H9 (cell line): ENCODE measurements around the gene LRSAM1. TPM values are rescaled to one million over a fixed set of nuclear protein-coding genes. Genes with fewer than 3 reads are reported as not detected.
A peak's percentile ranks its signal among the peaks of the same experiment; 100 is the strongest.

Experiments used
- DNase-seq: peaks from one replicate; pipeline ENCODE4 v3.0.0-alpha.2; 2017
- H2AFZ ChIP-seq: one replicate; pipeline ENCODE4 v1.6.1; 2013; ENCODE audit warnings: mild to moderate bottlenecking, low read length, control low read depth, moderate library complexity
- H2AK5ac ChIP-seq: 2 replicates; pipeline ENCODE4 v1.6.1; 2013; ENCODE audit warnings: low read length, control low read depth, mixed read lengths; ENCODE audit not compliant: insufficient read length
- H2BK120ac ChIP-seq: one replicate; pipeline ENCODE4 v1.6.1; 2013; ENCODE audit warnings: low read depth, mild to moderate bottlenecking, low read length, control low read depth, inconsistent platforms; ENCODE audit not compliant: poor library complexity, severe bottlenecking
- H2BK12ac ChIP-seq: 2 replicates; pipeline ENCODE4 v1.6.1; 2013; ENCODE audit warnings: low read length, control low read depth, mixed read lengths, low read depth; ENCODE audit not compliant: insufficient read length
- H2BK15ac ChIP-seq: 2 replicates; pipeline ENCODE4 v1.6.1; 2013; ENCODE audit warnings: low read depth, low read length, control low read depth
- H2BK20ac ChIP-seq: one replicate; pipeline ENCODE4 v1.6.1; 2013; ENCODE audit warnings: low read depth, mild to moderate bottlenecking, low read length, control low read depth, inconsistent platforms; ENCODE audit not compliant: poor library complexity, severe bottlenecking
- H2BK5ac ChIP-seq: 2 replicates; pipeline ENCODE4 v1.6.1; 2013; ENCODE audit warnings: low read length, control low read depth, mixed read lengths; ENCODE audit not compliant: insufficient read length
- H3K14ac ChIP-seq: 2 replicates; pipeline ENCODE4 v1.6.1; 2013; ENCODE audit warnings: low read length, control low read depth; ENCODE audit not compliant: insufficient read depth
- H3K18ac ChIP-seq: 2 replicates; pipeline ENCODE4 v1.6.1; 2013; ENCODE audit warnings: low read depth, mild to moderate bottlenecking, mixed read lengths, low read length, control low read depth; ENCODE audit not compliant: insufficient read length
- H3K23ac ChIP-seq: 2 replicates; pipeline ENCODE4 v1.6.1; 2013; ENCODE audit warnings: low read length, control low read depth, mixed read lengths, low read depth; ENCODE audit not compliant: insufficient read length
- H3K23me2 ChIP-seq: 2 replicates; pipeline ENCODE4 v1.6.1; 2013; ENCODE audit warnings: low read depth, mild to moderate bottlenecking, mixed read lengths, low read length, control low read depth; ENCODE audit not compliant: insufficient read length, poor library complexity, severe bottlenecking
- H3K27ac ChIP-seq: 2 replicates; pipeline ENCODE4 v1.5.1; 2013; ENCODE audit warnings: low read length, control low read depth, mixed read lengths, low read depth; ENCODE audit not compliant: insufficient read length
- H3K27me3 ChIP-seq: 2 replicates; pipeline ENCODE4 v1.6.1; 2013; ENCODE audit warnings: low read length, control low read depth, inconsistent platforms; ENCODE audit not compliant: insufficient read depth
- H3K4ac ChIP-seq: 2 replicates; pipeline ENCODE4 v1.6.1; 2013; ENCODE audit warnings: low read depth, mild to moderate bottlenecking, control low read depth, inconsistent platforms, low read length, moderate library complexity
- H3K4me1 ChIP-seq: 2 replicates; pipeline ENCODE4 v1.6.1; 2013; ENCODE audit warnings: low read length, control low read depth, inconsistent platforms; ENCODE audit not compliant: insufficient read depth
- H3K4me2 ChIP-seq: 2 replicates; pipeline ENCODE4 v1.6.1; 2013; ENCODE audit warnings: low read length, control low read depth, mixed read lengths; ENCODE audit not compliant: insufficient read length, insufficient read depth
- H3K56ac ChIP-seq: 2 replicates; pipeline ENCODE4 v1.6.1; 2013; ENCODE audit warnings: low read depth, mild to moderate bottlenecking, mixed read lengths, low read length, control low read depth; ENCODE audit not compliant: insufficient read length
- H3K79me1 ChIP-seq: 2 replicates; pipeline ENCODE4 v1.6.1; 2013; ENCODE audit warnings: low read depth, mild to moderate bottlenecking, moderate library complexity, low read length, control low read depth, inconsistent platforms; ENCODE audit not compliant: insufficient read depth, poor library complexity, severe bottlenecking
- H3K79me2 ChIP-seq: 2 replicates; pipeline ENCODE4 v1.6.1; 2013; ENCODE audit warnings: low read length, control low read depth, inconsistent platforms; ENCODE audit not compliant: insufficient read depth
- H3K9ac ChIP-seq: 2 replicates; pipeline ENCODE4 v1.6.1; 2013; ENCODE audit warnings: low read length, control low read depth, mixed read lengths; ENCODE audit not compliant: insufficient read length; ENCODE audit errors: extremely low read depth
- H3K9me3 ChIP-seq: one replicate; pipeline ENCODE4 v1.6.1; 2013; ENCODE audit warnings: low read depth, low read length, inconsistent platforms; ENCODE audit not compliant: control insufficient read depth
- H3T11ph ChIP-seq: one replicate; pipeline ENCODE4 v1.6.1; 2013; ENCODE audit warnings: mild to moderate bottlenecking, low read length, control low read depth, inconsistent platforms
- H4K20me1 ChIP-seq: one replicate; pipeline ENCODE4 v1.6.1; 2013; ENCODE audit not compliant: control insufficient read depth, insufficient read length, insufficient read depth
- H4K5ac ChIP-seq: 2 replicates; pipeline ENCODE4 v1.6.1; 2013; ENCODE audit warnings: low read depth, mild to moderate bottlenecking, mixed read lengths, low read length, control low read depth; ENCODE audit not compliant: insufficient read length
- H4K8ac ChIP-seq: replicated peaks from 2 replicates; pipeline ENCODE4 v1.6.1; 2013; ENCODE audit warnings: low read length, control low read depth, mixed read lengths, low read depth; ENCODE audit not compliant: insufficient read length
- H4K91ac ChIP-seq: 2 replicates; pipeline ENCODE4 v1.6.1; 2013; ENCODE audit warnings: low read depth, mild to moderate bottlenecking, moderate library complexity, mixed read lengths, low read length, control low read depth; ENCODE audit not compliant: insufficient read length
- H3K27ac Mint-ChIP-seq, 3 experiments: 2 replicates in 2 of 3; 3 replicates in 1 of 3; pipeline ENCODE4 v1.8.0; 2020 to 2021; ENCODE audit warnings: mixed read lengths in 3 of 3, mild to moderate bottlenecking in 1 of 3, moderate library complexity in 1 of 3
- H3K27me3 Mint-ChIP-seq: 2 replicates; pipeline ENCODE4 v1.8.0; 2021; ENCODE audit warnings: low read depth, mild to moderate bottlenecking, moderate library complexity, mixed read lengths
- H3K36me3 Mint-ChIP-seq, 3 experiments: 2 replicates in 2 of 3; 3 replicates in 1 of 3; pipeline ENCODE4 v1.8.0; 2020 to 2021; ENCODE audit warnings: low read depth in 3 of 3, mixed read lengths in 3 of 3; ENCODE audit not compliant: insufficient read depth in 1 of 3
- H3K4me1 Mint-ChIP-seq, 2 experiments: 2 replicates each; pipeline ENCODE4 v1.8.0; 2020; ENCODE audit warnings: mixed read lengths in 2 of 2
- H3K4me3 Mint-ChIP-seq, 2 experiments: 2 replicates in 1 of 2; 3 replicates in 1 of 2; pipeline ENCODE4 v1.8.0; 2020 to 2021; ENCODE audit warnings: mild to moderate bottlenecking in 2 of 2, mixed read lengths in 2 of 2, moderate library complexity in 1 of 2
- H3K9me3 Mint-ChIP-seq, 2 experiments: 2 replicates in 1 of 2; 3 replicates in 1 of 2; pipeline ENCODE4 v1.8.0; 2020; ENCODE audit warnings: mild to moderate bottlenecking in 2 of 2, mixed read lengths in 2 of 2, moderate library complexity in 1 of 2
- WGBS: extraction: QIAGEN DNeasy Blood & Tissue Kit; methylation state at CpG from one replicate; pipeline ENCODE4 v1.1.7; 2013; ENCODE audit warnings: missing lambda C conversion rate, low lambda C conversion rate, mixed read lengths; ENCODE audit not compliant: insufficient read length; ENCODE audit errors: extremely low coverage; 5-methylcytosine and 5-hydroxymethylcytosine counted together
- total RNA-seq: library from RNA; stranded (reverse); gene quantifications from 2 replicates; pipeline ENCODE4 v1.2.1, GENCODE V29; 2021
- TF ChIP-seq, protein P1 (sequence below): fragments of 200-600 bp; sonication (generic); conservative IDR thresholded peaks from 3 replicates; pipeline ENCODE4 v1.8.0; 2021; ENCODE audit warnings: antibody characterized with exemption, mild to moderate bottlenecking

The LRSAM1 gene
- total RNA-seq, 1 experiment from 2014 or later: 16.2 TPM

- TF ChIP-seq, protein P1, sequence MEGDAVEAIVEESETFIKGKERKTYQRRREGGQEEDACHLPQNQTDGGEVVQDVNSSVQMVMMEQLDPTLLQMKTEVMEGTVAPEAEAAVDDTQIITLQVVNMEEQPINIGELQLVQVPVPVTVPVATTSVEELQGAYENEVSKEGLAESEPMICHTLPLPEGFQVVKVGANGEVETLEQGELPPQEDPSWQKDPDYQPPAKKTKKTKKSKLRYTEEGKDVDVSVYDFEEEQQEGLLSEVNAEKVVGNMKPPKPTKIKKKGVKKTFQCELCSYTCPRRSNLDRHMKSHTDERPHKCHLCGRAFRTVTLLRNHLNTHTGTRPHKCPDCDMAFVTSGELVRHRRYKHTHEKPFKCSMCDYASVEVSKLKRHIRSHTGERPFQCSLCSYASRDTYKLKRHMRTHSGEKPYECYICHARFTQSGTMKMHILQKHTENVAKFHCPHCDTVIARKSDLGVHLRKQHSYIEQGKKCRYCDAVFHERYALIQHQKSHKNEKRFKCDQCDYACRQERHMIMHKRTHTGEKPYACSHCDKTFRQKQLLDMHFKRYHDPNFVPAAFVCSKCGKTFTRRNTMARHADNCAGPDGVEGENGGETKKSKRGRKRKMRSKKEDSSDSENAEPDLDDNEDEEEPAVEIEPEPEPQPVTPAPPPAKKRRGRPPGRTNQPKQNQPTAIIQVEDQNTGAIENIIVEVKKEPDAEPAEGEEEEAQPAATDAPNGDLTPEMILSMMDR: no peak
- H3K27me3 Mint-ChIP-seq: no peaks in the 10 kb centered on the region
- Histone ChIP-seq H2BK15ac (no peak overlapping the region), H3K79me1 (no peaks in the 10 kb centered on the region), H2AFZ (no peak overlapping the region), H3K27ac (no peak overlapping the region), H2BK5ac (no peak overlapping the region), H4K20me1 (no peaks in the 10 kb centered on the region), H3K56ac (no peak overlapping the region), H2BK12ac (no peak overlapping the region), H3K9me3 (peaks cover 6% of the 10 kb centered on the region), H3K79me2 (no peaks in the 10 kb centered on the region), H3K27me3 (no peaks in the 10 kb centered on the region), H3K23ac (no peak overlapping the region), H4K8ac (no peak overlapping the region), H3K4me2 (no peak overlapping the region), H2AK5ac (no peak overlapping the region), H4K5ac (no peak overlapping the region), H2BK20ac (no peak overlapping the region), H3K18ac (no peak overlapping the region), H3K23me2 (no peaks in the 10 kb centered on the region), H3K4ac (no peak overlapping the region), H3T11ph (no peak overlapping the region), H3K9ac (no peak overlapping the region), H4K91ac (no peak overlapping the region), H2BK120ac (no peak overlapping the region), H3K14ac (no peak overlapping the region), H3K4me1 (peaks cover 2% of the 10 kb centered on the region)
- H3K4me1 Mint-ChIP-seq: peaks cover 33 to 42% of the 10 kb centered on the region in 2 experiments
- no peak for DNase-seq
- peaks cover 24 to 34% (median 31%) of the 10 kb centered on the region in 3 experiments for H3K36me3 Mint-ChIP-seq
- H3K9me3 Mint-ChIP-seq: peaks cover 16 to 18% of the 10 kb centered on the region in 2 experiments
- whole genome bisulfite sequencing: no CpG with 5 or more reads among the region's 4 CpGs
- H3K27ac Mint-ChIP-seq: peak overlapping the region in 2 of 3 experiments; percentile 70 to 73; a peak in 2 of 7 replicates
- no peak overlapping the region for H3K4me3 Mint-ChIP-seq
Measured at GRCh38 chr9:127529671-127530070, 78.4 kb downstream of the LRSAM1 start.
